ENCODE results near the gene KRTAP5-10.

KRTAP5-10 gene, protein sequence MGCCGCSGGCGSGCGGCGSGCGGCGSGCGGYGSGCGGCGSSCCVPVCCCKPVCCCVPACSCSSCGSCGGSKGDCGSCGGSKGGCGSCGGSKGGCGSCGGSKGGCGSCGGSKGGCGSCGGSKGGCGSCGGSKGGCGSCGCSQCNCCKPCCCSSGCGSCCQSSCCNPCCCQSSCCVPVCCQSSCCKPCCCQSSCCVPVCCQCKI

GRCh38 chr11:71565263-71565662, at the start of gene KRTAP5-10:
TSS of gene KRTAP5-10 (plus strand) at chr11:71565563. CDS start at chr11:71565588, 25 bp downstream.
- Histone ChIP-seq H3K9me3 (replicated peaks; ENCODE audit: insufficient read depth, low read length) (no peaks in the 10 kb centered on the region), H3K4me2 (ENCODE audit: low read depth, low read length) (no peak within 1 kb of the TSS)

DNA sequence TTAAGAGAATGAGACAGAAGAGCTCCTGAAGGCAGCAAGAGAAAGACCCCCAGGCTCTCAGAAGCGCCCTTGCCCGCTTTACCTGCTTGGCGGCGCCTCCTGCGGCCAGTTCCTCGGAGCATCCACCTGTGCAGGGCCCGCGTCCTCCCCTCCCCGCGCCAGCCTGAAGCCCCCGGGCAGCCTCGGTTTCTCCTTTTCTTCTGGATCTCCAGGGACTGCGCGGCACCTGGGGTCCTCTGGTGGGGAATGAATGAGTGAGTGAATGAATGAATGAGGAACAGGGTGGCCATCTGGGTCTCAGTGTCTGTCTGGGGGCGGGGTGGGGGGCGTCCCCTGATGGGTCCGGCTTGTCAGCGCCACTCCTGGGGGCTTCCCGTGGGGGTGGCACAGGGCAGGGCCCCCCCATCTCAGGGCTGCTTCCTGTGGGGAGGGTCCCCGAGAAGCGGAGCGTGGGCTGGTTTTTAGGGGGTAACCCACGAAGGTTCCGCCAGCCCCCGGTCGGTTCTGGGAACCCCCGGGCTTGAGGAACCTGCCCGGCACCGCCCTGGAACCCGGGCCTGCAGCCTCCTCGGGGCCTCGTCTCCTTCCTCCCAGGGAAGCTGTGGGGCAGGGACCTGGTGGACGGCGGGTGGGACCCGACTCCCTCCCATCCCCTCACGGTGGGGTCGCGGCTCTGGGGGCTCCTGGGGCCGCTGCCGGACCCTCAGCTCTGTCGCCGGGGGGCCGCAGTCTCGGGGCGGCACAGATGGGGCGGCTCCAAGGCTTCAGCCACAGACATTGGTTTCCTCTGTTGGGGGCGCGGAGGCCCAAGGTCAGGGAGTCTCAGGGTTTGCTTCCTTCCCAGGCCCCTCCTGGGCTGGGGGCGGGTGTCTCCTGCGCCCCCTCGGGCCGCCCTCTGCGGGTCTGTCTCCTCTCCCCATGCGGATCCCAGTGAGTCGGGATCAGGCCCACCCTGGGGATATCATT, 46.6 kb upstream of the KRTAP5-10 start:
- Histone ChIP-seq H3K9me3 (replicated peaks; ENCODE audit: insufficient read depth, low read length) (no peaks in the 10 kb centered on the region), H3F3A (ENCODE audit: insufficient read depth, low read length) (no peaks in the 10 kb centered on the region)

More at GRCh38 chr11:71565263-71565662, at the start of gene KRTAP5-10:
- Histone ChIP-seq H3K27ac (ENCODE audit: low read length) (no peak within 1 kb of the TSS), H3K9ac (ENCODE audit: low read length) (no peak within 1 kb of the TSS), H3K27me3 (replicated peaks; ENCODE audit: insufficient read depth, low read length) (peaks cover 58% of the 10 kb centered on the region), H3K36me3 (replicated peaks; ENCODE audit: insufficient read depth, low read length) (no peaks in the 10 kb centered on the region), H3K4me1 (ENCODE audit: low read length) (no peaks in the 10 kb centered on the region), H3K79me2 (ENCODE audit: low read length) (no peaks in the 10 kb centered on the region), H4K20me1 (ENCODE audit: insufficient read depth, low read length) (no peaks in the 10 kb centered on the region), H3F3A (ENCODE audit: insufficient read depth, low read length) (no peaks in the 10 kb centered on the region), H3K4me3 (ENCODE audit: low read length) (no peak within 1 kb of the TSS), H2AFZ (ENCODE audit: low read length) (no peak within 1 kb of the TSS), H3K9me2 (replicated peaks; ENCODE audit: insufficient read depth, low read length) (no peaks in the 10 kb centered on the region)
- TF ChIP-seq EZH2phosphoT487 (IDR thresholded peaks at IDR 0.05; ENCODE audit: low read length) (no peak), EZH2 (optimal IDR thresholded peaks at IDR 0.05; ENCODE audit: low read depth, low read length) (no peak), CTCF (IDR thresholded peaks at IDR 0.05; ENCODE audit: low read length) (no peak)
- DNase-seq, result no peak

GRCh38 chr11:71519546-71519945, 45.8 kb upstream of the KRTAP5-10 start:
- Histone ChIP-seq H3K27ac (ENCODE audit: low read length) (no peak overlapping the region), H3K9me2 (replicated peaks; ENCODE audit: insufficient read depth, low read length) (no peaks in the 10 kb centered on the region), H3K4me1 (ENCODE audit: low read length) (no peaks in the 10 kb centered on the region), H3K79me2 (ENCODE audit: low read length) (no peaks in the 10 kb centered on the region), H3K4me3 (ENCODE audit: low read length) (no peak overlapping the region), H3K9ac (ENCODE audit: low read length) (no peak overlapping the region), H3F3A (ENCODE audit: insufficient read depth, low read length) (no peaks in the 10 kb centered on the region), H3K9me3 (replicated peaks; ENCODE audit: insufficient read depth, low read length) (no peaks in the 10 kb centered on the region), H4K20me1 (ENCODE audit: insufficient read depth, low read length) (no peaks in the 10 kb centered on the region), H2AFZ (ENCODE audit: low read length) (no peak overlapping the region), H3K36me3 (replicated peaks; ENCODE audit: insufficient read depth, low read length) (no peaks in the 10 kb centered on the region), H3K27me3 (replicated peaks; ENCODE audit: insufficient read depth, low read length) (peaks cover 8% of the 10 kb centered on the region), H3K4me2 (ENCODE audit: low read depth, low read length) (no peak overlapping the region)
- DNase-seq, result no peak
- TF ChIP-seq EZH2phosphoT487 (IDR thresholded peaks at IDR 0.05; ENCODE audit: low read length), result no peak
- TF ChIP-seq EZH2 (optimal IDR thresholded peaks at IDR 0.05; ENCODE audit: low read depth, low read length), result no peak
- TF ChIP-seq CTCF (IDR thresholded peaks at IDR 0.05; ENCODE audit: low read length), result no peak

More for the DNA sequence above, 46.6 kb upstream of the KRTAP5-10 start:
- Histone ChIP-seq H3K36me3 (replicated peaks; ENCODE audit: insufficient read depth, low read length) (no peaks in the 10 kb centered on the region), H3K79me2 (ENCODE audit: low read length) (no peaks in the 10 kb centered on the region), H3K4me3 (ENCODE audit: low read length) (no peak overlapping the region), H3K9ac (ENCODE audit: low read length) (no peak overlapping the region), H3K4me2 (ENCODE audit: low read depth, low read length) (no peak overlapping the region), H3K4me1 (ENCODE audit: low read length) (no peaks in the 10 kb centered on the region), H3K27me3 (replicated peaks; ENCODE audit: insufficient read depth, low read length) (peaks cover 8% of the 10 kb centered on the region), H4K20me1 (ENCODE audit: insufficient read depth, low read length) (no peaks in the 10 kb centered on the region), H3K9me2 (replicated peaks; ENCODE audit: insufficient read depth, low read length) (no peaks in the 10 kb centered on the region), H3K27ac (ENCODE audit: low read length) (no peak overlapping the region), H2AFZ (ENCODE audit: low read length) (no peak overlapping the region)
- DNase-seq, result no peak
- TF ChIP-seq CTCF (IDR thresholded peaks at IDR 0.05; ENCODE audit: low read length), result no peak

Measured in MM.1S (cell line).